ENCODE data around the gene HSD17B3.
"Not testable (repeated sequence)": the region's sequence is repeated elsewhere in the genome, so short reads cannot be mapped to it uniquely, and the experiment has no call there.

The HSD17B3 gene

GRCh38 chr9:96204853-96205252, 97.1 kb downstream of the HSD17B3 start:
- H3K9me3 ChIP-seq (ENCODE audit: insufficient read depth, low read depth, low read length) = no peaks in the 10 kb centered on the region; the same call in 1 of the 2 replicates
- no peaks in the 10 kb centered on the region for H3K27me3 ChIP-seq (ENCODE audit: insufficient read depth, low read length)
- H3K4me3 ChIP-seq (ENCODE audit: low read length) = no peak overlapping the region

DNA sequence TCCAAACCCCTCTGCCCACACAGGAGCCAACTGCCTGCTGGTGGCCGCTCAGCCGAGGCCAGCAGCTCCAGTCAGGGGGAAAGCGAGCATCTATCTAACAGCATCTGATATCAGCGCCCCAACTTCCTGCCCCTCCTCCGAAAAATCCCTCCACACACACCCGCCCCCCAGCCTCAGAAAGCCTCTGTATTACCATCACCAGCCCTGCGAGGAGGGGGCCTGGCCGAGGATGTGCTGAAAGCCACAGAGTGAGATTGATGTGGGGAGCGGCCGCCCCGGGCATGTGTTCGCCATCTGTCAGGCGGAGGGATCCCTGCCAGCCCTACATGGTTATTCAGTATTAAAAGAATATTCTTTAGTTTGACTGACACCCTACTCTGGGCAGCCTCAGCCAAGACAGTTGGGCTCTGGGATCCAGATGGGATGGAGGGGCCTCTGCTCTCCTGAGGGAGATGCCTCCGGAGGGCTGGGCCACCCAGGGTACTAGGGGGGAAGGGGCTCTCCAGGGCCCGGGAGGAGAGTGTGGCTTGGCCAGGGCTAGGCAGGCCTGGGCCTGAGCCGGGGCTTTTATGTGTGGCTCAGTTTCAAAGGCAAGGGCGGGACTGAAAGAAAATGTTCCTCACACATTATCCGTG, 98.0 kb downstream of the HSD17B3 start:
- Histone ChIP-seq H3K9ac (ENCODE audit: low read depth, low read length) (no peak overlapping the region), H3K4me3 (ENCODE audit: low read length) (no peak overlapping the region), H3K9me3 (ENCODE audit: insufficient read depth, low read depth, low read length) (no peaks in the 10 kb centered on the region; the same call in 1 of the 2 replicates), H3K36me3 (ENCODE audit: insufficient read depth, low read depth, low read length) (no peaks in the 10 kb centered on the region), H3K27me3 (ENCODE audit: insufficient read depth, low read length) (no peaks in the 10 kb centered on the region), H3K27ac (ENCODE audit: low read length) (no peak overlapping the region), H3K4me1 (ENCODE audit: insufficient read depth, low read length) (peaks cover 3% of the 10 kb centered on the region; the same call in 1 of the 2 replicates)

More at GRCh38 chr9:96204853-96205252, 97.1 kb downstream of the HSD17B3 start:
- Histone ChIP-seq H3K36me3 (ENCODE audit: insufficient read depth, low read depth, low read length) (no peaks in the 10 kb centered on the region), H3K9ac (ENCODE audit: low read depth, low read length) (no peak overlapping the region), H3K27ac (ENCODE audit: low read length) (no peak overlapping the region), H3K4me1 (ENCODE audit: insufficient read depth, low read length) (peaks cover 3% of the 10 kb centered on the region; the same call in 1 of the 2 replicates)

GRCh38 chr9:96202971-96203780, 98.8 kb downstream of the HSD17B3 start:
- Histone ChIP-seq H3K27me3 (ENCODE audit: insufficient read depth, low read length) (no peaks in the 10 kb centered on the region), H3K36me3 (ENCODE audit: insufficient read depth, low read depth, low read length) (no peaks in the 10 kb centered on the region), H3K4me3 (ENCODE audit: low read length) (no peak overlapping the region), H3K9me3 (ENCODE audit: insufficient read depth, low read depth, low read length) (no peaks in the 10 kb centered on the region; the same call in 1 of the 2 replicates), H3K27ac (ENCODE audit: low read length) (no peak overlapping the region), H3K4me1 (ENCODE audit: insufficient read depth, low read length) (peaks cover 3% of the 10 kb centered on the region; the same call in 1 of the 2 replicates), H3K9ac (ENCODE audit: low read depth, low read length) (no peak overlapping the region)

GRCh38 chr9:96201140-96201539, 100.8 kb downstream of the HSD17B3 start:
- Histone ChIP-seq H3K4me3 (ENCODE audit: low read length) (no peak overlapping the region), H3K4me1 (ENCODE audit: insufficient read depth, low read length) (peaks cover 3% of the 10 kb centered on the region; the same call in 1 of the 2 replicates), H3K27me3 (ENCODE audit: insufficient read depth, low read length) (no peaks in the 10 kb centered on the region), H3K9me3 (ENCODE audit: insufficient read depth, low read depth, low read length) (no peaks in the 10 kb centered on the region; the same call in 1 of the 2 replicates), H3K36me3 (ENCODE audit: insufficient read depth, low read depth, low read length) (no peaks in the 10 kb centered on the region), H3K27ac (ENCODE audit: low read length) (no peak overlapping the region), H3K9ac (ENCODE audit: low read depth, low read length) (no peak overlapping the region)

GRCh38 chr9:96199006-96199405, 103.0 kb downstream of the HSD17B3 start:
- H3K9me3 ChIP-seq (ENCODE audit: insufficient read depth, low read depth, low read length) = no peaks in the 10 kb centered on the region
- H3K9ac ChIP-seq (ENCODE audit: low read depth, low read length) = no peak overlapping the region
- no peak overlapping the region for H3K27ac ChIP-seq (ENCODE audit: low read length)
- H3K4me3 ChIP-seq (ENCODE audit: low read length) = no peak overlapping the region
- H3K36me3 ChIP-seq (ENCODE audit: insufficient read depth, low read depth, low read length) = no peaks in the 10 kb centered on the region
- H3K4me1 ChIP-seq (ENCODE audit: insufficient read depth, low read length) = peaks cover 3% of the 10 kb centered on the region; the same call in 1 of the 2 replicates
- H3K27me3 ChIP-seq (ENCODE audit: insufficient read depth, low read length) = no peaks in the 10 kb centered on the region

DNA sequence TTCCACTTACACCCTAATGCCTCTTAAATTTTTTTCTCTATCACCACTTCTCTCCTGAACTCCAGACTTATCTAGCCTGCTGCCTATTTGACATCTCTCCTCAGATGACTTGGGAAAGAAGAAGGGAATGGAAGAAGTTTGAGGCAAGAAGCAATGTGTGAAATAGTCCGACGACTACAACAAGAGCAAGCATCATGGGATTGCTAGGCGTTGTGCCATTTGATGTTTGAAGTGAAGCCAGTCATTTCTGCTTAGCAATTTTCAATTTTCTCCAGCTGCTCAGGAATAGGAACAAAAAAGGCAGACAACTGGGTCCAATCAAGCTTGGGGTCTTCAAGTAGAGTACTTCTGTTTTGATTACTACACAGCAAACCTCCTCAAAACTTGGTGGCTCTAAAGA, 106.4 kb downstream of the HSD17B3 start:
- Histone ChIP-seq H3K27me3 (ENCODE audit: insufficient read depth, low read length) (no peaks in the 10 kb centered on the region), H3K9ac (ENCODE audit: low read depth, low read length) (no peak overlapping the region), H3K9me3 (ENCODE audit: insufficient read depth, low read depth, low read length) (peaks cover 5% of the 10 kb centered on the region)

GRCh38 chr9:96193236-96193755, 108.7 kb downstream of the HSD17B3 start:
- Histone ChIP-seq H3K27me3 (ENCODE audit: insufficient read depth, low read length) (no peaks in the 10 kb centered on the region), H3K27ac (ENCODE audit: low read length) (no peak overlapping the region), H3K4me1 (ENCODE audit: insufficient read depth, low read length) (no peaks in the 10 kb centered on the region), H3K4me3 (ENCODE audit: low read length) (no peak overlapping the region), H3K9ac (ENCODE audit: low read depth, low read length) (no peak overlapping the region), H3K36me3 (ENCODE audit: insufficient read depth, low read depth, low read length) (no peaks in the 10 kb centered on the region), H3K9me3 (ENCODE audit: insufficient read depth, low read depth, low read length) (peaks cover 14% of the 10 kb centered on the region)

More for the DNA sequence above, 106.4 kb downstream of the HSD17B3 start:
- H3K4me1 ChIP-seq (ENCODE audit: insufficient read depth, low read length) = no peaks in the 10 kb centered on the region
- no peak overlapping the region for H3K27ac ChIP-seq (ENCODE audit: low read length)
- no peak overlapping the region for H3K4me3 ChIP-seq (ENCODE audit: low read length)
- no peaks in the 10 kb centered on the region for H3K36me3 ChIP-seq (ENCODE audit: insufficient read depth, low read depth, low read length)

DNA sequence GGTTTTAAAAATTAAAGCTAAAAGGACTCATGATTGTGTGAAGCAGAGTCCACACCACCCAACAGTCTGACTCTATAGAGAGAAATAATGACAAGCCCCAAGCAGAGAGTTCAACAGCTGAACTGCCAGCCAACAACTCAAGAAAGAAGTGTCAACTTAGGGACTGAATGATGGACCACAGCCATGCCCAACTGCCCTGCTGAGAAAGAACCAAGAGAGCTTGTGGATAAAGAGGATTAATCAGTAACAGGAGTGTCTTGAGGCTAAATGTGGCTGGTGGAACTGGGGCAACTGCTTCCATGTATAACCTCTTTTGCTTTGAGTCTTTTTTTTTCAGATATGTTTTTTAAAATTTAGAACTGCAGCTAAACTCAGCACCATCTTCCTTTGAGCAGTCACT, 109.3 kb downstream of the HSD17B3 start:
- H3K4me1 ChIP-seq (ENCODE audit: insufficient read depth, low read length) = no peaks in the 10 kb centered on the region
- H3K9me3 ChIP-seq (ENCODE audit: insufficient read depth, low read depth, low read length) = peaks cover 14% of the 10 kb centered on the region
- peaks cover under 1% of the 10 kb centered on the region; the same call in 1 of the 2 replicates for H3K27me3 ChIP-seq (ENCODE audit: insufficient read depth, low read length)
- H3K27ac ChIP-seq (ENCODE audit: low read length) = no peak overlapping the region
- H3K4me3 ChIP-seq (ENCODE audit: low read length) = no peak overlapping the region
- H3K9ac ChIP-seq (ENCODE audit: low read depth, low read length) = no peak overlapping the region
- no peaks in the 10 kb centered on the region for H3K36me3 ChIP-seq (ENCODE audit: insufficient read depth, low read depth, low read length)

DNA sequence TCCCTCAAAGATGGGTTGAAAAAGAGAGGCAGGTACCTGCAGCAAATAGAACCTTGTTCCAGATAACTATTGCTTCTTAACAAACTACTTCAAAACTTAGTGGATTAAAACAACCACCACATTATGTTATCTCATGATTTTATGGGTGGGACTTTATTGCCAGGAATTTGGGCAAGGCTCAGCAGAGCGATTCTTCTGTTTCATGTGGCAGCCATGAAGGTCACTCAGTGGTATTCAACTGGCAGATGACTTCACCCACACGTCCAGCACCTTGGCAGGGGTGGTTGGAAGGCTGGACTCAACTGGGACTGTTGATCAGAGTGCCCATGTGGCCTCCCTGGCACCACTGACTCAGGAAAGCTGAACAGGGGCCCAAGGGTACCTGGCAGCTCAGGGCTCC, 112.0 kb downstream of the HSD17B3 start:
- Histone ChIP-seq H3K27ac (ENCODE audit: low read length) (no peak overlapping the region), H3K4me1 (ENCODE audit: insufficient read depth, low read length) (peaks cover 12% of the 10 kb centered on the region), H3K9ac (ENCODE audit: low read depth, low read length) (no peak overlapping the region), H3K9me3 (ENCODE audit: insufficient read depth, low read depth, low read length) (peaks cover 14% of the 10 kb centered on the region), H3K4me3 (ENCODE audit: low read length) (no peak overlapping the region), H3K27me3 (ENCODE audit: insufficient read depth, low read length) (peaks cover 19% of the 10 kb centered on the region), H3K36me3 (ENCODE audit: insufficient read depth, low read depth, low read length) (no peaks in the 10 kb centered on the region)

DNA sequence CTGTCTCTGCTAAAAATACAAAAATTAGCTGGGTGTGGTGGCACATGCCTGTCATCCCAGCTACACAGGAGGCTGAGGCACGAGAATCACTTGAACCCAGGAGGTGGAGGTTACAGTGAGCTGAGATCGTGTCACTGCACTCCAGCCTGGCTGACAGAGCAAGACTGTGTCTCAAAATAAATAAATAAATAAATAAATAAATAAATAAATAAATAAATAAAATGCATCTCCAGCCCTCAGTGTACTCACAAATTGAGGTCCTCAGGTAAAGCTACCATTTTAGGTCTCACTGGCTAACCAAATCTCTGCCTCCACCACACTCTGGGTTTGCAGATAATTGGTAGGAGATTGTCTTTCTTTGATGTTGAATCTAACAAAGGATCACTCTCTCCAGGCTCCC, 112.4 kb downstream of the HSD17B3 start:
- peaks cover 12% of the 10 kb centered on the region for H3K4me1 ChIP-seq (ENCODE audit: insufficient read depth, low read length)
- H3K27ac ChIP-seq (ENCODE audit: low read length); H3K36me3 ChIP-seq (ENCODE audit: insufficient read depth, low read depth, low read length); H3K4me3 ChIP-seq (ENCODE audit: low read length); H3K9ac ChIP-seq (ENCODE audit: low read depth, low read length): not testable (repeated sequence)
- peaks cover 21% of the 10 kb centered on the region for H3K27me3 ChIP-seq (ENCODE audit: insufficient read depth, low read length)
- H3K9me3 ChIP-seq (ENCODE audit: insufficient read depth, low read depth, low read length) = peaks cover 14% of the 10 kb centered on the region

DNA sequence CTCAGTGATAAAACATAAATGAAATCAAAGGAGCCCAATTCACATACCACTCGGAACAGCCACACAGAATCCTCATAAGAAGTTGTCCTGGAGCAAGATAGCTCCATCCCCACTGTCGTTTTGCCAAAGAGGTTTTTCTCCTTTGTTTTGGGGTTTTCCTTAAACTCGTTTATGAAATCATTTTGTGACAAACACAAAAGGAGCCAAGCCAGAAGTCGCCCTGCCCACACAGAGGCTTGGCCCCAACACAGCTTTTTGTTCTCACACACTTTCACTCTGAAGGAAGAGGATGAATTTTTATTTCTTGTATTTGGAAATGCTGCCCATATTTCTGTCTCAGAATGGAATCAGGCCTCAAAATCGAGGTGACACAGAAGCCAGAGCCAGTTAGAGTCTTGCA, 113.4 kb downstream of the HSD17B3 start:
- Histone ChIP-seq H3K4me3 (ENCODE audit: low read length) (no peak overlapping the region), H3K9me3 (ENCODE audit: insufficient read depth, low read depth, low read length) (peaks cover 14% of the 10 kb centered on the region), H3K36me3 (ENCODE audit: insufficient read depth, low read depth, low read length) (no peaks in the 10 kb centered on the region), H3K27me3 (ENCODE audit: insufficient read depth, low read length) (peaks cover 21% of the 10 kb centered on the region), H3K4me1 (ENCODE audit: insufficient read depth, low read length) (peaks cover 12% of the 10 kb centered on the region), H3K9ac (ENCODE audit: low read depth, low read length) (no peak overlapping the region), H3K27ac (ENCODE audit: low read length) (no peak overlapping the region)
